Calu3 (cell line): Measurements from ENCODE around the gene ALDH3B2. TPM values are rescaled to one million over a fixed set of nuclear protein-coding genes. Genes with fewer than 3 reads are reported as not detected.
"Not testable (repeated sequence)": the region's sequence is repeated elsewhere in the genome, so short reads cannot be mapped to it uniquely, and the experiment has no call there.

ENCODE experiments used
- BruUV-seq: library from RNA; stranded (reverse); fragments of 400-500 nt; replicated peaks from 2 replicates; lab custom pipeline; 2021; lab: Mats Ljungman, UMichigan
- CTCF ChIA-PET: fragments of 300-600 bp; sonication (Branson Sonifier 250); formaldehyde crosslinking; loops from one replicate; lab custom pipeline; 2022; ENCODE audit warnings: antibody characterized with exemption; lab: Charles Lee
- DNase-seq: peaks from one replicate; pipeline ENCODE4 v3.0.0; 2022
- H3K27ac Mint-ChIP-seq: one replicate; pipeline ENCODE4 v1.8.0; 2022; ENCODE audit warnings: mixed read lengths; ENCODE audit not compliant: unreplicated experiment
- H3K27me3 Mint-ChIP-seq: one replicate; pipeline ENCODE4 v1.8.0; 2022; ENCODE audit warnings: mixed read lengths; ENCODE audit not compliant: unreplicated experiment
- H3K36me3 Mint-ChIP-seq: one replicate; pipeline ENCODE4 v1.8.0; 2022; ENCODE audit warnings: mild to moderate bottlenecking, moderate library complexity, mixed read lengths; ENCODE audit not compliant: insufficient read depth, unreplicated experiment
- H3K4me1 Mint-ChIP-seq: one replicate; pipeline ENCODE4 v1.8.0; 2022; ENCODE audit warnings: mild to moderate bottlenecking, low read depth, mixed read lengths; ENCODE audit not compliant: unreplicated experiment
- H3K4me3 Mint-ChIP-seq: one replicate; pipeline ENCODE4 v1.8.0; 2022; ENCODE audit warnings: mild to moderate bottlenecking, low read depth, moderate library complexity, mixed read lengths; ENCODE audit not compliant: unreplicated experiment
- H3K9me3 Mint-ChIP-seq: one replicate; pipeline ENCODE4 v1.8.0; 2022; ENCODE audit warnings: low read depth, mixed read lengths; ENCODE audit not compliant: unreplicated experiment
- intact Hi-C: fragments of 100-400 bp; cut with micrococcal nuclease; formaldehyde crosslinking; loops from one replicate; pipeline ENCODE4 v1.10.0; 2022; ENCODE audit not compliant: unreplicated experiment
- total RNA-seq: library from RNA; stranded (reverse); gene quantifications from 2 replicates; pipeline ENCODE4 v1.2.3, GENCODE V29; 2022
- TF ChIP-seq, protein P1 (sequence below): fragments of 200-600 bp; IDR thresholded peaks from one replicate; pipeline ENCODE4 v1.8.0; 2022; ENCODE audit warnings: antibody characterized with exemption; ENCODE audit not compliant: unreplicated experiment

ALDH3B2 gene
- total RNA-seq, 1 experiment from 2014 or later = 2.4 TPM

GRCh38 chr11:67687986-67688385, 13.6 kb upstream of the ALDH3B2 start:
- DNase-seq = no peak
- no peak overlapping the region for H3K4me3 Mint-ChIP-seq
- no peak overlapping the region for H3K27ac Mint-ChIP-seq
- BruUV-seq = no TSS peak
- CTCF ChIA-PET = no interaction called here
- TF ChIP-seq, protein P1, sequence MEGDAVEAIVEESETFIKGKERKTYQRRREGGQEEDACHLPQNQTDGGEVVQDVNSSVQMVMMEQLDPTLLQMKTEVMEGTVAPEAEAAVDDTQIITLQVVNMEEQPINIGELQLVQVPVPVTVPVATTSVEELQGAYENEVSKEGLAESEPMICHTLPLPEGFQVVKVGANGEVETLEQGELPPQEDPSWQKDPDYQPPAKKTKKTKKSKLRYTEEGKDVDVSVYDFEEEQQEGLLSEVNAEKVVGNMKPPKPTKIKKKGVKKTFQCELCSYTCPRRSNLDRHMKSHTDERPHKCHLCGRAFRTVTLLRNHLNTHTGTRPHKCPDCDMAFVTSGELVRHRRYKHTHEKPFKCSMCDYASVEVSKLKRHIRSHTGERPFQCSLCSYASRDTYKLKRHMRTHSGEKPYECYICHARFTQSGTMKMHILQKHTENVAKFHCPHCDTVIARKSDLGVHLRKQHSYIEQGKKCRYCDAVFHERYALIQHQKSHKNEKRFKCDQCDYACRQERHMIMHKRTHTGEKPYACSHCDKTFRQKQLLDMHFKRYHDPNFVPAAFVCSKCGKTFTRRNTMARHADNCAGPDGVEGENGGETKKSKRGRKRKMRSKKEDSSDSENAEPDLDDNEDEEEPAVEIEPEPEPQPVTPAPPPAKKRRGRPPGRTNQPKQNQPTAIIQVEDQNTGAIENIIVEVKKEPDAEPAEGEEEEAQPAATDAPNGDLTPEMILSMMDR = no peak
- H3K4me1 Mint-ChIP-seq = peaks cover 8% of the 10 kb centered on the region
- intact Hi-C loops = no loop called here
- H3K9me3 Mint-ChIP-seq = no peaks in the 10 kb centered on the region
- no peaks in the 10 kb centered on the region for H3K36me3 Mint-ChIP-seq
- H3K27me3 Mint-ChIP-seq = no peaks in the 10 kb centered on the region

- H3K27me3 Mint-ChIP-seq, H3K27ac Mint-ChIP-seq, H3K36me3 Mint-ChIP-seq, H3K9me3 Mint-ChIP-seq, BruUV-seq, intact Hi-C loops, H3K4me3 Mint-ChIP-seq, DNase-seq: not testable (repeated sequence)
- CTCF ChIA-PET = interaction anchor here (0.7 kb wide), 1 partner anchor 132 kb away, joined by 7 read pairs; no protein-coding TSS in a partner anchor
- peaks cover 21% of the 10 kb centered on the region for H3K4me1 Mint-ChIP-seq
Measured at GRCh38 chr11:67685641-67686332, 11.4 kb upstream of the ALDH3B2 start.

DNA sequence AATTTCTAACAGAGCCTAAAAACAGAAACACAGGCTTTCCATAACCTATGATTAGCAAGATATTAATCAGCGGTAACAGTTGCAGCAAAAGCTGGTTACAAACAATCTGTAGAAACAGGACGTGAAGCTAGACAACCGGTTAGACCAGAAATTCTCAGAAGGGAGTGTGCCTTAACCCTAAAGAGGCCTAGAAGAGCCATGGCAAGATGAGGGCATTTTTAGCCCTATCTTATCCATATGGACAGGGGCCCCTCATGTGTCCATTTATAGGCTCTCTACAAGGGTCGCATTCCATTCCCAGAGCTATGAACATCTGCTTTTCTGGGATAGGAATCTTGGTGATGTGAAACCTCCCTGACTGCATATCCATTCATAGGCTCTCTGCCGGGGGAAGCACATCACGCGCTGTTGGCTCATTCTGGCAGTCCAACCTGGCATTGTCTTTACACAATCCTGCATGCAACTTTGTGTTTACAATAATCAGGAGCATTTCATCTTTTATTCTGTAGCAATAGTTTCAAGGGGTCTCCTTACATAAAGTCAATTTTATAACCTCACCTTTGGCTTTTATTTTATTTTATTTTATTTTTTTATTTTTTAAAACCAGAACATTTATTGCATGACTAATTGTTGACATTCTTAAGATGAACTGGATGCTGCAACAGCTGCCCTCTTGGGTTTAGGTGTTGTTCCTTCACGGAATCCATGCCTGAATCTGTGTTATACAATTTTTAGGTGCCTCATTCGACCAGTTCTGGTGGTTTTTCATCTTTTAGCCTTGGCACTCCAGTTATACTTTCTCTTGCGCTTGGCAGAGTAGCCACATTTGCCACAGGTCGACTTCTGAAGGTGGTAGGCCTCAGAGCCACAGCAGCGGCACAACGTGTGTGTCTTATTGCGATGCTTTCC, 8.0 kb upstream of the ALDH3B2 start:
- BruUV-seq, H3K9me3 Mint-ChIP-seq, H3K27me3 Mint-ChIP-seq, intact Hi-C loops, H3K36me3 Mint-ChIP-seq: not testable (repeated sequence)
- peak overlapping the region; percentile 35 for H3K27ac Mint-ChIP-seq
- peak overlapping the region; percentile 42 for H3K4me3 Mint-ChIP-seq
- peak; percentile 28 for DNase-seq
- peaks cover 23% of the 10 kb centered on the region for H3K4me1 Mint-ChIP-seq
- CTCF ChIA-PET = interaction anchor here (0.9 to 1.0 kb wide), 2 partner anchors 9 to 17 kb away, joined by 3 read pairs; no protein-coding TSS in a partner anchor

DNA sequence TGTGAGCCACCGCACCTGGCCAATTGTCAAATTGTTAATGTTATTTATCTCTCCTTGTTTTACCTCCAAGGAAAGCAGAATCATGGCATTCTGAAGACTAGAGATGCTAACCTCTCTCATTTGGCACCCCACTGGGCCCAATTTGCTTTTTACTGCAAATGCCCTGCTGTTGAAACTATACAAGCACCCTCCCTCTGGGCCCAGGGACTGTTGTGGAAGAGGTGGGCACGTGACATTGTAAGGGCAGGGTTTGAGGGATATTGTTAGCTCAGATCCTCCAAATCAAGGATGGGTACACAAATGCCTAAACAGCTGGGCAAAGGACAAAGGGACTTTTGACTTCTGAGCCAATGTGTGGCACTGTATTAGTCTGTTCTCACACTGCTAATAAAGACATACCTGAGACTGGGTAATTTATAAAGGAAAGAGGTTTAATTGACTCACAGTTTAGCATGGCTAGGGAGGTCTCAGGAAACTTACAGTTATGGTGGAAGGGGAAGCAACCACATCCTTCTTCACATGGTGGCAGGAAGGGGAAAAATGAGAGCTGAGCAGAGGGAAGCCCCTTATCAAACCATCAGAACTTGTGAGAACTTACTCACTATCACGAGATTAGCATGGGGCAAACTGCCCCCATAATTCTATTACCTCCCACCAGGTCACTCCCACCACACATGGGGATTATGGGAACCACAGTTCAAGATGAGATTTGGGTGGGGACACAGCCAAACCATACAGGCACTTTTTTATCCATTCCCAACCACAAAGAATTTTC, 6.5 kb upstream of the ALDH3B2 start:
- intact Hi-C loops = no loop called here
- BruUV-seq = no TSS peak
- peaks cover 8% of the 10 kb centered on the region for H3K36me3 Mint-ChIP-seq
- H3K27ac Mint-ChIP-seq = no peak overlapping the region
- H3K4me1 Mint-ChIP-seq = peaks cover 23% of the 10 kb centered on the region
- H3K9me3 Mint-ChIP-seq = peaks cover 2% of the 10 kb centered on the region
- TF ChIP-seq, protein P1 = no peak
- CTCF ChIA-PET = interaction anchor here (0.9 kb wide), 1 partner anchor 16 kb away, joined by 3 read pairs; no protein-coding TSS in a partner anchor
- DNase-seq = no peak
- H3K4me3 Mint-ChIP-seq = no peak overlapping the region
- H3K27me3 Mint-ChIP-seq = no peaks in the 10 kb centered on the region
